Endothelial cell of umbilical vein (primary cell): Measurements from ENCODE around the gene FYB1. TPM values are rescaled to one million over a fixed set of nuclear protein-coding genes. Genes with fewer than 3 reads are reported as not detected.

Experiments
- BruUV-seq: library from RNA; stranded (reverse); fragments of 400-500 nt; replicated peaks from 2 replicates; lab custom pipeline; 2021; lab: Mats Ljungman, UMichigan
- CTCF ChIA-PET: fragments of 300-600, 350-600 bp; sonication (Branson Sonifier 250); formaldehyde crosslinking; loops from one replicate; lab custom pipeline; 2021; ENCODE audit warnings: antibody characterized with exemption, inconsistent platforms; lab: Charles Lee
- POLR2A ChIA-PET: fragments of 300-600, 350-600 bp; sonication (Branson Sonifier 250); formaldehyde crosslinking; loops from one replicate; lab custom pipeline; 2021; ENCODE audit warnings: antibody characterized with exemption, inconsistent platforms; lab: Charles Lee
- DNase-seq: peaks from one replicate; pipeline ENCODE4 v3.0.0-alpha.2; 2011; ENCODE audit warnings: low read depth, low spot score
- FAIRE-seq: peaks from 2 replicates; lab custom pipeline; 2011; peaks lifted over from hg19 to GRCh38; lab: Jason Lieb, UNC
- H2AFZ ChIP-seq: 2 replicates; pipeline ENCODE4 v1.6.0; 2012; ENCODE audit warnings: low read depth, low read length, control low read depth, inconsistent platforms
- H3K27ac ChIP-seq: 2 replicates; pipeline ENCODE4 v1.5.1; 2011; ENCODE audit warnings: low read depth, mild to moderate bottlenecking, control low read depth, low read length, moderate library complexity; ENCODE audit not compliant: insufficient read depth
- H3K27me3 ChIP-seq, 2 experiments: 2 replicates each; pipeline versions ENCODE4 v1.6.0 to v1.6.1; 2011; ENCODE audit warnings: low read length in 2 of 2, mixed read lengths in 1 of 2; ENCODE audit not compliant: control insufficient read depth in 2 of 2, insufficient read depth in 2 of 2
- H3K36me3 ChIP-seq, 2 experiments: 2 replicates in 1 of 2; 3 replicates in 1 of 2; pipeline ENCODE4 v1.5.1; 2011; ENCODE audit warnings: low read length in 2 of 2, mild to moderate bottlenecking in 1 of 2, moderate library complexity in 1 of 2; ENCODE audit not compliant: control insufficient read depth in 2 of 2, insufficient read depth in 2 of 2; ENCODE audit errors: extremely low read depth in 1 of 2
- H3K4me1 ChIP-seq: 3 replicates; pipeline ENCODE4 v1.5.1; 2011; ENCODE audit warnings: mild to moderate bottlenecking, low read length; ENCODE audit not compliant: control insufficient read depth, insufficient read depth; ENCODE audit errors: extremely low read depth
- H3K4me2 ChIP-seq: 2 replicates; pipeline ENCODE4 v1.6.1; 2011; ENCODE audit warnings: low read length, control low read depth, mixed read lengths; ENCODE audit not compliant: insufficient read depth
- H3K4me3 ChIP-seq, 3 experiments: fragments of 200-600 bp in 1 of 3; sonication (generic), shearing (Covaris generic) in 1 of 3; replicated peaks in 1 of 3; 2 replicates each; pipeline ENCODE4 v1.5.1; 2011 to 2016; ENCODE audit warnings: control low read depth in 3 of 3, low read length in 3 of 3, mild to moderate bottlenecking in 2 of 3, inconsistent platforms in 1 of 3, low read depth in 1 of 3, moderate library complexity in 1 of 3; ENCODE audit not compliant: insufficient read depth in 1 of 3
- H3K79me2 ChIP-seq: 2 replicates; pipeline ENCODE4 v1.6.0; 2012; ENCODE audit warnings: low read length, inconsistent platforms; ENCODE audit not compliant: control insufficient read depth, insufficient read depth
- H3K9ac ChIP-seq: replicated peaks from 2 replicates; pipeline ENCODE3; 2011; ENCODE audit warnings: low read length, control low read depth; ENCODE audit not compliant: insufficient read depth; ENCODE audit errors: extremely low read depth
- H3K9me1 ChIP-seq: replicated peaks from 3 replicates; pipeline ENCODE4 v1.6.0; 2011; ENCODE audit warnings: mild to moderate bottlenecking, low read length; ENCODE audit not compliant: control insufficient read depth, insufficient read depth; ENCODE audit errors: extremely low read depth
- H3K9me3 ChIP-seq: replicated peaks from 2 replicates; pipeline ENCODE4 v1.5.1; 2012; ENCODE audit warnings: low read length, inconsistent platforms; ENCODE audit not compliant: control insufficient read depth, insufficient read depth
- H4K20me1 ChIP-seq: replicated peaks from 2 replicates; pipeline ENCODE3; 2011; ENCODE audit warnings: mild to moderate bottlenecking, low read length; ENCODE audit not compliant: control insufficient read depth, insufficient read depth; ENCODE audit errors: extremely low read depth
- EZH2 ChIP-seq: IDR thresholded peaks from 2 replicates; pipeline ENCODE4 v1.6.1; 2012; ENCODE audit warnings: borderline replicate concordance, low read depth, mild to moderate bottlenecking, moderate library complexity, low read length, inconsistent platforms; ENCODE audit not compliant: severe bottlenecking
- FOS ChIP-seq: IDR thresholded peaks from 2 replicates; pipeline ENCODE4 v1.6.1; 2011; ENCODE audit warnings: mild to moderate bottlenecking, low read length, moderate library complexity, borderline replicate concordance; ENCODE audit not compliant: insufficient read depth
- GATA2 ChIP-seq: IDR thresholded peaks from 2 replicates; pipeline ENCODE4 v1.7.0; 2011; ENCODE audit warnings: low read depth, mild to moderate bottlenecking, moderate library complexity, mixed read lengths, low read length; ENCODE audit not compliant: insufficient read length, insufficient read depth
- JUN ChIP-seq: IDR thresholded peaks from 2 replicates; pipeline ENCODE4 v1.6.1; 2011; ENCODE audit warnings: borderline replicate concordance, low read depth; ENCODE audit not compliant: insufficient read length, insufficient read depth
- MYC ChIP-seq: IDR thresholded peaks from one replicate; pipeline ENCODE4 v1.6.1; 2011; ENCODE audit warnings: mild to moderate bottlenecking, low read depth, low read length
- POLR2A ChIP-seq: IDR thresholded peaks from 2 replicates; pipeline ENCODE4 v1.6.1; 2012; ENCODE audit warnings: low read depth, mild to moderate bottlenecking, control low read depth, low read length
- POLR2AphosphoS5 ChIP-seq: IDR thresholded peaks from 2 replicates; pipeline ENCODE4 v1.6.1; 2012; ENCODE audit warnings: low read depth, mild to moderate bottlenecking, control low read depth, low read length, moderate library complexity; ENCODE audit not compliant: insufficient read depth
- dilution Hi-C: fragments of 300-500 bp; cut with MboI; formaldehyde crosslinking; loops from one replicate; pipeline ENCODE4 v1.15.0; 2019; ENCODE audit warnings: low sequenced_read_pairs; ENCODE audit not compliant: extremely low pct_ligation_motif_present
- intact Hi-C: fragments of 100-400 bp; cut with micrococcal nuclease; formaldehyde crosslinking; loops from one replicate; pipeline ENCODE4 v1.10.0; 2022
- polyA plus RNA-seq, 4 experiments: library from polyadenylated mRNA; depleted of rRNA in 3 of 4; stranded (reverse) in 3 of 4; unstranded in 1 of 4; fragments of >200 nt; gene quantifications; 2 replicates each; pipeline versions ENCODE4 v1.2.1 to v1.2.3, GENCODE V29; 2011 to 2012; ENCODE audit warnings: missing spikeins in 1 of 4
- total RNA-seq: library from RNA; stranded (reverse); gene quantifications from 2 replicates; pipeline ENCODE4 v1.2.3, GENCODE V29; 2021
- TF ChIP-seq, protein P1 (sequence below): IDR thresholded peaks from 2 replicates; pipeline ENCODE4 v1.6.1; 2011; ENCODE audit not compliant: insufficient read depth, insufficient read length

The FYB1 gene
- total and polyA plus RNA-seq, 2 donors (not counting 3 experiments of a cell fraction or from before 2014, with no cell fraction given) = 0.44 TPM; not detected in 1

DNA sequence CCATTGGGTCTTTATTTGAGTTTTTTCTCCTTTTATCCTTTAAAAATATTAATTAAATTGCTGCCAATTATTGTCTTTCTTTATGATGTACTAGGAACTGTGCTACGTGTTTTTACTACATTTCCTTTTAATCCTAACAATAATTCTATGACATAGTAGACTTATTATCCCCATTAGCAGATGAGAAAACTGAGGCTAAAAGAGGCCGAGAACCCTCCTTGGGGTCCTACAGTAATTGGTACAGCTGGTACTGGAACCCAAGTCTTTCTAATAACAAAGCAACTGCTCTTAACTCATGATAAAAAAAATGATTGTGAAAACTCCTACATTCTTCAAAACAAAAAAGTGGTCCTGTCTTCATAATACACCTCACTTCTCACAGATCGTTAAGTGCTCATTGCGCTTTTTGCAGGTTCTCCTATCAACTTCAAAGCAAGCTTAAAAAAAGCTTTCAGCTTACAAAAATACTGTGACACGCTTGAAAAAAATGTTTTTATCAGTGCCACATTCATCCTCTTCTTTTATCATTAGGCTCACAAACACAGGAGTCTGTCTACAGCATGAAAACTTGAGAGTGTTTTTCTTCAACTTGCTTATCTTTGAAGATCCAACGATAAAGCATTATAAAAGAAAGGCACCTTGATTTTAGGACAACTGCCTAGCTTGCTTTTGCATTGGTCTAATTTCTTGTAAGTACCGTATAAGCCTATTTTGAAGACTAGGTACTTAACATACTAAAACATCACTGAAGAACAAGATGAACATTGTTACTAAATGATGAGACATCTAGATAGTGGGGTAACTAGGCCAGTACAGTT lies 32.4 kb downstream of the FYB1 start:
- Histone ChIP-seq H3K4me3 (no peak overlapping the region), H3K4me1 (no peaks in the 10 kb centered on the region), H3K79me2 (no peaks in the 10 kb centered on the region), H3K9me3 (no peaks in the 10 kb centered on the region), H3K27me3 (no peaks in the 10 kb centered on the region), H3K4me2 (no peak overlapping the region), H3K9me1 (no peaks in the 10 kb centered on the region), H3K36me3 (no peaks in the 10 kb centered on the region), H3K27ac (no peak overlapping the region), H4K20me1 (no peaks in the 10 kb centered on the region), H2AFZ (no peak overlapping the region), H3K9ac (no peak overlapping the region)
- intact Hi-C loops (no loop called here), dilution Hi-C loops (no loop called here)
- BruUV-seq = no TSS peak
- ChIA-PET CTCF (interaction anchor here (0.7 to 1.6 kb wide), 4 partner anchors 31 to 676 kb away, joined by 3 to 8 read pairs (median 4); no protein-coding TSS in a partner anchor), POLR2A (no interaction called here)
- no peak for FAIRE-seq
- no peak for DNase-seq
- TF ChIP-seq, protein P1, sequence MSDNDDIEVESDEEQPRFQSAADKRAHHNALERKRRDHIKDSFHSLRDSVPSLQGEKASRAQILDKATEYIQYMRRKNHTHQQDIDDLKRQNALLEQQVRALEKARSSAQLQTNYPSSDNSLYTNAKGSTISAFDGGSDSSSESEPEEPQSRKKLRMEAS = no peak
- TF ChIP-seq POLR2A (no peak), EZH2 (no peak), FOS (no peak), JUN (no peak), POLR2AphosphoS5 (no peak), GATA2 (no peak), MYC (no peak)
